HG03457 (cell line): ENCODE results near the gene USP36.

Source experiments
- ATAC-seq: cut with Tn5 transposase; IDR thresholded peaks from one replicate; pipeline ENCODE4 v1.9.1; 2021; ENCODE audit warnings: moderate number of reproducible peaks; ENCODE audit not compliant: unreplicated experiment

Gene USP36

DNA sequence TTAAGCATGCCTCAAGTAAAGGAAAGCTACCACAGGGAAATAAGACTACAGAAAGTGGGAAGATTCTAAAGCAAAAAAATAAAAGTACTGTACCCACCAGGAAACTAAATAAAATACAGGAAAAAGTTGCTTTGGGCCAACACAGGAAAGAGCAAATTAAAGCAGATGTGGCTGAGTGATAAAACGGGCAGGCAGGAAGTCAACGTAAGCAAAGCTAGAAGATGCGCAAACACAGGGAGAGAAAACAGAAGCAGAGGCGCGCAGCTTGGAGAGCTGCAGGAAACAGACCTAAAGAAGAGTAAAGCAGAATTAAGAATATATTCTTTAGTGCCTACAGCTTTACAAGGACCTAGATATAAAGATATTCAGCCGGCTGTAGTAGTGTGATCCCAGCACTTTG, 21.7 kb downstream of the USP36 start:
- no peak for ATAC-seq

GRCh38 chr17:78818152-78818846, 22.3 kb downstream of the USP36 start:
- ATAC-seq: no peak

GRCh38 chr17:78817123-78817522, 23.5 kb downstream of the USP36 start:
- no peak for ATAC-seq

DNA sequence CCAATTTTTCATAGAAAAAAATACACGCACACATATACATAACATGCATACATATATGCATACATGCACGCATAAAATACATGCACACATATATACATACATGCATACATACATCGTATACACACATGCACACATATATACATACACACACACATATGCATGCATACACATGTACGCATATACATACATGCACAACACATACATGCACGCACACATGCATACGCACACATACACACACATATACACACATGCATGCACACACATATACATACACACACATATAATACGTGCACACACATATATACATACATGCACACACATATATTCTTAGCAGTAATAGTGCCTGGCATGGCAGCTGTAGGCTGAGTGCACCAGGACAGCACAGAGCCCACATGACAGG, 24.9 kb downstream of the USP36 start:
- no peak for ATAC-seq

GRCh38 chr17:78812855-78813254, 27.8 kb downstream of the USP36 start:
- ATAC-seq: no peak

GRCh38 chr17:78808163-78808562, 32.5 kb downstream of the USP36 start:
- ATAC-seq: no peak

- no peak for ATAC-seq
These were observed 34.2 kb downstream of the USP36 start for GRCh38 chr17:78806451-78806850.

DNA sequence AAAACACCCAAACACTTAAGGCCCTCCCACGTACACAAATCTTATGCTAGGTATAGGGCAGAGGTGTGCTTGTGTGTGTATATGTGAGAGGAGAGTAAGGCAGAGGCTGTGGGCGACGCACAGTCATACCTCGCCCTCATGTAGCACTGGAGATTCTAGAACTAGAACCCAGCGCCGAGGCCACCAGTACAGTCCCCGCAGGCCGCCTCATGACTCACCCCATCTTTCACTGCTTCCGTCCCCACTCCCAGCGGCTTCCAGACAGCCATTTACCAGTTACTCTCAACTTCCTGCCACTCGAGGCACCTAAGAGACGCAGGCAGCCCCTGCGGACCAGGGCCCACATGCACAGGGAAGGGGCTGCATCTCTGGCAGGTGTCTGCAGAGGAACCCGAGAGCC, 35.3 kb downstream of the USP36 start:
- ATAC-seq: no peak

DNA sequence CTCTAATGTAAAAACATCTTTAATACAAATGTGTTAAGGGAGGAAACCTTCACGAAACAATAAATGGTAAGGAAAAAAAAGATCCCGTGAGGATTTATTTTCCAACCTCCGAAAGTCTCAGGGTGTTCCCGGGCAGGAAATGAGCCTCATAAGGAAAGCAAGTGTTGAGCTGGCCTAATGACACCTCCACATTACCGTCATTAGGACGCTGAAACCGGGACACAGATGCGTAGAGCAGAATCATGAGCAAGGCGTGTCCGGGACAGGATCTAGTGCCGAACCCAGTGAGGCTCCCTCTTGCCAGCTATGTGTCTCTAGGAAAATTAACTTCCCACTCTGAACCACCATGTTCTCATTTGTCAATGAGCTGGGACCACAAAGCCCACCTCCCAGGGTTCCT, 35.8 kb downstream of the USP36 start:
- ATAC-seq: no peak

- no peak for ATAC-seq
These were observed 37.3 kb downstream of the USP36 start for GRCh38 chr17:78803186-78803845.

- no peak for ATAC-seq
These were observed 38.2 kb downstream of the USP36 start for GRCh38 chr17:78802459-78802858.

- no peak for ATAC-seq
These were observed 38.6 kb downstream of the USP36 start for GRCh38 chr17:78802008-78802407.

DNA sequence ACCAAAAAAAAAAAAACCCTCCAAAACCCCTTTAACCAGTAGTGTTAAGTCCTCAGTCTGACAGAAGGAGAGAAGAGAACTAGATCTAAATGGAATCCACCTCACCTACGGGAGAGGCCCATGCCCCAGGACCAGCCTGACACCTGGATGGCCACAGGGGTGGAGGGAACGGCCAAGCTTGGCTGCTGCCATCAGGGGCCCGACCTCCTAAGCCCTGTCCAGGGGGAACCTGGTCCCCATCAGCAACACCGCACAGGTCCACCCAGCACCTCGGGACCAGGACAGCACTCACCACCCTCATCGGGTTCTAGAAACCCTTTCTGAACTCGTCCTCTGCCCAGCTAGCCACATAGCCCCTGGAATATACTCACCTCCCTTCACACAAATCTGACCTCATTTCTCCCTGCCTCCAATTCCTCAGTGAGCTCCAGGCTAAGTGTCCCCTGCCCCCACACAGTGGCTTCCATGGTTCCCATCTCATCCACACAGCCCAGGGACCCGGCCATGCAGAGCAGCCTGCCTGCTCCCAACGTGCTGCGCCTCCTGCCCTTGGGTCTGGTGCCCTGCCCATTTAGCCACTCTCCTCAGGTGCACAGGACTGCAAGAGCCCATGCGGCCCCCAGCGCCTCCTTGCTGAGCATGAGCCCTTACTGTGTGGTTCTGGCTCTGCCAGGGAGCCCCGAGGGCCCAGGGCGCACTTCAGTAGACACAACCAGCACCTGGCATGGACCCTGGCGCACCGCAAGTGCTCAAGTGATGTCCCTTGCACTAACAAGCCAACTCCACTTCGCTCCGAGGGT, 40.3 kb downstream of the USP36 start:
- no peak for ATAC-seq

- ATAC-seq: no peak
These were observed 41.7 kb downstream of the USP36 start for GRCh38 chr17:78798695-78799559.

DNA sequence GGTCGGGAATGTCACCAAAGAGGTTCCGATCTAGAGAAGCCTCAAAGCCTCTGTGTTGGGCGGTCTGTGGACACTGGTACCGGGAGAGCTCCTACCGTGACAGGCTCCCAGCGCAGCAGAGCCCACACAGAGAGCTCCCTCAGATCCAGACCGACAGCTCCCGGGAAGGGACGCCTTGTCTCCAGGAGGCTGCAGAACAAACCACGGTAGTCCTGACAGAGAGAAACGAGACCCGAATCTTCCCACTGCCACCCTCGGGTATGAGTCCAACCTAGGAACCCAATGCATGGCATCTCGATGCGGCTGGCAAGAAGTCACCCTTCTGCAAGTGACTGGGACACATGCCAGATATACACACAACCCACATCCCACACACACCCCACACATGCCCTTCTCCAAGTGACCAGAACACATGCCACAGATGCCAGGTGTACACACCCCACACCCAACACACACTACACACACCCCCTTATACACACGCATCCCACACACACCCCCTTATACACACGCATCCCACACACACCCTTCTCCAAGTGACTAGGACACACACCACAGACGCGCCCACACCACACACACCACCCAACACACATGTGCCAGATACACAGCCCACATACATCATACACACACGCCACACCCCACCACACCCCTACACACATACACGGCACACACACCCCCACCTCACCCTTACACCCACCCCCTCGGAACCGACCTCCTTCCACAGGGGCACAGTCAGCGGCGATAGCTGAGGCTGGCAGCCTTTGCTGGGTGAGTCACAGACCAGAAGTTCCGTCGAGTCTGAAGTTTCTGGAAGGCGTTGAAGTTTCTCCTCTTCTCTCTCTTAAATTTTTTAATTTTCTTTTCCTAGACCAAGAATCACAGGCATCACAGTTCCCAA, 42.7 kb downstream of the USP36 start:
- ATAC-seq: no peak

DNA sequence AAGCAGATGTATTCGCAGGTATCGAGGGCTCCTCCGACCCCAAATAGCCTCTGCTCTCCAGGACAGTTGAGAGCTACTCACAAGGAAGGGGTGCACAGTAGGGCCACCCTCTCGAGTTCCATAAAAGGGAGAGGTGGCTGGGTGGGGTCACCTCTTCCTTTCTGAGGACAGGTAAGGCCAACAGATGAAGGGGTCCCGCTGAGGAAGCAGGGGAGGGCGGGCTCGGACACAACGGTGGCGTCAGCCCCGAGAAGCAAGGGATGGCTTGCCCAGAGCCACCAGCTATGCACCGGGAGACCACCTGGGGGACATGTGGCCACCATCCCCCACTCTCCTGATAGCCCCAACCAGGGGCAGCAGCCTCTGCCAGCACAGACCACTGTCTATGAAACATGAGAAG, 43.4 kb downstream of the USP36 start:
- no peak for ATAC-seq

- ATAC-seq: no peak
These were observed 44.1 kb downstream of the USP36 start for GRCh38 chr17:78796517-78796900.

DNA sequence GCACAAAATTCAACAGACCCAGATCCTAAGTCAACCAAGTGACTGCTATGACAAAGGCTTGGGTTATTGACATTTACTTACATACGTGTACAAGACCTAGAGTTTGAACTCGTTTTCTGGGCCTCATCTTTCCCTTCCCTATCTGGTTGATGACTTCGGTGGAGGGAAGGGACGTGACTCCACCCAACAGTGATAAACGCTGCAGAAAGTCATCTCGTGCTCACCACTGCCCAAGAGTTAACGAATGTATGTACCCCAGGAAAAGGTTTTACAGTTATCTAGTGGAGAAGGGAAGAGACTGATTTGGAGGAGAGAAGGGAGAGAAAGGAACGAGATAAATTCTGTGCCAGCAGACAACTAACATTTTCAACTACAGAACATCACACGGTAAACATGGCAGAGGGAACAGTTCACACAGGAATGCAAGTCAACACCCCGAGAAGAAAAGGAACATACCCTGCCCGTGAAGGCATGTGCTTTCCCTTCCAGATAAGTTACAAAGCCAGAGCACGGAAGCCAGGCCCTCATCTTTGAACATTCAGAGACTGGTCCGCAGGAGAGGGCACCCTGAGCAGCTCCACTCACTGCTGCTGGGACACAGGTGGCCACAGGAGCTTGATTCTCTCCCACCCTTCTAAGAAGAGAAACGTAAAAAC, 44.6 kb downstream of the USP36 start:
- no peak for ATAC-seq

GRCh38 chr17:78794864-78795640, 45.6 kb downstream of the USP36 start:
- ATAC-seq: no peak
